Coronary artery (tissue), 2 donors: Measurements from ENCODE around the gene CRYAB.
A peak's percentile ranks its signal among the peaks of the same experiment; 100 is the strongest.

Experiments
- DNase-seq: peaks from one replicate; pipeline ENCODE4 v3.0.0-alpha.2; 2017; ENCODE audit warnings: low spot score
- H3K27ac ChIP-seq, 2 donors: fragments of 200-600 bp; sonication (generic); one replicate each; pipeline ENCODE4 v1.5.1; 2016 to 2019
- H3K4me3 ChIP-seq: fragments of 200-600 bp; sonication (generic); 2 replicates; pipeline ENCODE4 v1.5.1; 2016; ENCODE audit warnings: mild to moderate bottlenecking, moderate library complexity
- CTCF ChIP-seq: fragments of 200-600 bp; sonication (generic); IDR thresholded peaks from one replicate; pipeline ENCODE4 v1.5.1; 2019; ENCODE audit warnings: antibody characterized with exemption

Gene CRYAB

GRCh38 chr11:111870522-111870885 is 41.1 kb downstream of the CRYAB start:
- no peak for DNase-seq
- H3K4me3 ChIP-seq, result peak overlapping the region; percentile 95
- H3K27ac ChIP-seq, result peak overlapping the region in 1 of 2 donors; percentile 96

GRCh38 chr11:111870113-111870512 is 41.5 kb downstream of the CRYAB start:
- DNase-seq, result no peak
- TF ChIP-seq CTCF, result no peak
- Histone ChIP-seq H3K27ac (no peak overlapping the region), H3K4me3 (no peak overlapping the region)

More at GRCh38 chr11:111870522-111870885, 41.1 kb downstream of the CRYAB start:
- no peak for TF ChIP-seq CTCF

- no peak overlapping the region for H3K27ac ChIP-seq
- no peak for TF ChIP-seq CTCF
- DNase-seq, result no peak
- H3K4me3 ChIP-seq, result no peak overlapping the region
Observed at GRCh38 chr11:111860257-111860656, 51.3 kb downstream of the CRYAB start.
